ENCODE results near the gene NELFB.
A peak's percentile ranks its signal among the peaks of the same experiment; 100 is the strongest.

DNA sequence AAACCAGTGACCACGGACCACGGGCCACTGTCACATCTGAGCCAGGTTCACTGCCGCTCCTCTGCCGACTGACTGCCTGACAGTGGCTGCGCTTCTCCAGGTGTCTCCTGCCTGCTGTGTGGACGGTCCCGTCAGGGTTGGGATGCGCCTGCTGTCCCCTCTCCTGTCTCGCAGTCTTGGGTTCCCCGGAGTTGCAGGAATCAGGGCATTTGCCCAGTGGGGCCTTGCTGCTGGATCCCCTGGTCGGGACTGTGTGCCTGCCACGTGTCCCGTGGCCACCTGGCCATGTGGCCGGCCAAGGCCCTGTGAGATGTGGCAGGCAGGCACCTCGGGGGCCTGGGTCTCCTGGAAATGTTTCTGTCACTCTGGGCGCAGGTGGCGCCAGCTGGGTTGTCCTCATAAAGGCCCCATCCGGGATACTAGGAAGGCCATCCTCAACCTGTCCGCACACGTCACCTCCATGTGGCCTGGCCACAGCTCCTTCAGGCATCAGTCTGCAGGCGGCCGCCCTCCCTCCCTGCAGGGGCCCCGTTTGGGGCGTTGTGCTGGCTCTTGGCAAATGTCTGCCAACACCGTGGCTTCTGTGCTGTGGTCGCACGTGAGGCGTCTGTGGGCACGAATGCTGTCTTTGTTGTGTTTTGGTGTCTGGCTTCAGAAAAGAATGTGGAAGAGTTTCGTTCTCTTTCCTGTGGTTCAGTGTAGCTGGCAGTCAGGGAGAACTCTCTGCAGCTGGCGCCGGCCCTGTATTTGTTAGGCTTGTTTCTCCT, 16.0 kb downstream of the NELFB start:
- TF ChIP-seq CTCF (IDR thresholded peaks at IDR 0.05) (no peak), POLR2A (IDR thresholded peaks at IDR 0.05) (no peak), POLR2AphosphoS5 (IDR thresholded peaks at IDR 0.05) (peak in 1 of 3 donors; percentile 43)
